PFSK-1 (cell line): Measurements from ENCODE around the gene IFI16.

Experiments used
- FOXP2 ChIP-seq: optimal IDR thresholded peaks from 2 replicates; pipeline ENCODE3; 2011; ENCODE audit warnings: borderline replicate concordance, control low read depth, inconsistent platforms; ENCODE audit not compliant: insufficient read depth; ENCODE audit errors: extremely low read length, extremely low read depth
- POLR2AphosphoS5 ChIP-seq: IDR thresholded peaks from 2 replicates; pipeline ENCODE4 v1.6.1; 2012; ENCODE audit warnings: low read depth, mild to moderate bottlenecking, control low read depth, low read length, moderate library complexity
- SIN3A ChIP-seq: IDR thresholded peaks from 2 replicates; pipeline ENCODE4 v1.6.1; 2012; ENCODE audit warnings: mild to moderate bottlenecking, low read length, moderate library complexity, borderline replicate concordance; ENCODE audit not compliant: insufficient read depth
- TAF1 ChIP-seq: IDR thresholded peaks from 2 replicates; pipeline ENCODE4 v1.6.1; 2012; ENCODE audit warnings: low read length, control low read depth, borderline replicate concordance; ENCODE audit not compliant: insufficient read depth
- TF ChIP-seq, protein P1 (sequence below), 2 experiments: IDR thresholded peaks; 2 replicates each; pipeline versions ENCODE4 v1.6.1 to v1.8.0; 2011 to 2012; ENCODE audit warnings: low read depth in 2 of 2, low read length in 2 of 2, control low read depth in 1 of 2, inconsistent platforms in 1 of 2, mild to moderate bottlenecking in 1 of 2, moderate library complexity in 1 of 2; ENCODE audit not compliant: insufficient read depth in 1 of 2

The IFI16 gene

DNA sequence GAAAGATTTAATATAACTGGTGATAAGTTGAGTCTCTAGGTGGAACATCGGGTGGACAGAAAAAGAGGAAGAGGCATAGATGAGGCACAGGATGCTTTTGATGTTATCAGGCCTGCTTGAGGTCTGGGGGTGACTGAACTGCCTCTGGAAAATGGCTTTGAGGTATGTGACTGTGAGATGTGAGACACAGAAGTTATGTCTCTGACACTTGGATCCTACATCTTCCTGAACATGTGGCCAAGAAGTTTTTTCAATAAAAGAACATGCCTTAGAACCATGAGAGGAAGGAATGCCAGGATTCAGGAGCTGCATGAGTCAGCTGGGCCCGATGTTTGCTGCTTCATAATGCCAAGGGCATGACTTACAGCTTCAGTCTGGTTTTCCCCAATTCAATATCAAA lies 78.3 kb downstream of the IFI16 start:
- no peak for TF ChIP-seq TAF1
- no peak for TF ChIP-seq FOXP2
- TF ChIP-seq POLR2AphosphoS5: no peak
- TF ChIP-seq SIN3A: no peak
- TF ChIP-seq, protein P1, sequence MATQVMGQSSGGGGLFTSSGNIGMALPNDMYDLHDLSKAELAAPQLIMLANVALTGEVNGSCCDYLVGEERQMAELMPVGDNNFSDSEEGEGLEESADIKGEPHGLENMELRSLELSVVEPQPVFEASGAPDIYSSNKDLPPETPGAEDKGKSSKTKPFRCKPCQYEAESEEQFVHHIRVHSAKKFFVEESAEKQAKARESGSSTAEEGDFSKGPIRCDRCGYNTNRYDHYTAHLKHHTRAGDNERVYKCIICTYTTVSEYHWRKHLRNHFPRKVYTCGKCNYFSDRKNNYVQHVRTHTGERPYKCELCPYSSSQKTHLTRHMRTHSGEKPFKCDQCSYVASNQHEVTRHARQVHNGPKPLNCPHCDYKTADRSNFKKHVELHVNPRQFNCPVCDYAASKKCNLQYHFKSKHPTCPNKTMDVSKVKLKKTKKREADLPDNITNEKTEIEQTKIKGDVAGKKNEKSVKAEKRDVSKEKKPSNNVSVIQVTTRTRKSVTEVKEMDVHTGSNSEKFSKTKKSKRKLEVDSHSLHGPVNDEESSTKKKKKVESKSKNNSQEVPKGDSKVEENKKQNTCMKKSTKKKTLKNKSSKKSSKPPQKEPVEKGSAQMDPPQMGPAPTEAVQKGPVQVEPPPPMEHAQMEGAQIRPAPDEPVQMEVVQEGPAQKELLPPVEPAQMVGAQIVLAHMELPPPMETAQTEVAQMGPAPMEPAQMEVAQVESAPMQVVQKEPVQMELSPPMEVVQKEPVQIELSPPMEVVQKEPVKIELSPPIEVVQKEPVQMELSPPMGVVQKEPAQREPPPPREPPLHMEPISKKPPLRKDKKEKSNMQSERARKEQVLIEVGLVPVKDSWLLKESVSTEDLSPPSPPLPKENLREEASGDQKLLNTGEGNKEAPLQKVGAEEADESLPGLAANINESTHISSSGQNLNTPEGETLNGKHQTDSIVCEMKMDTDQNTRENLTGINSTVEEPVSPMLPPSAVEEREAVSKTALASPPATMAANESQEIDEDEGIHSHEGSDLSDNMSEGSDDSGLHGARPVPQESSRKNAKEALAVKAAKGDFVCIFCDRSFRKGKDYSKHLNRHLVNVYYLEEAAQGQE (IDR thresholded peaks at IDR 0.05; ENCODE audit: insufficient read depth in 1 of 2, low read depth in 2 of 2, low read length in 2 of 2): no peak

DNA sequence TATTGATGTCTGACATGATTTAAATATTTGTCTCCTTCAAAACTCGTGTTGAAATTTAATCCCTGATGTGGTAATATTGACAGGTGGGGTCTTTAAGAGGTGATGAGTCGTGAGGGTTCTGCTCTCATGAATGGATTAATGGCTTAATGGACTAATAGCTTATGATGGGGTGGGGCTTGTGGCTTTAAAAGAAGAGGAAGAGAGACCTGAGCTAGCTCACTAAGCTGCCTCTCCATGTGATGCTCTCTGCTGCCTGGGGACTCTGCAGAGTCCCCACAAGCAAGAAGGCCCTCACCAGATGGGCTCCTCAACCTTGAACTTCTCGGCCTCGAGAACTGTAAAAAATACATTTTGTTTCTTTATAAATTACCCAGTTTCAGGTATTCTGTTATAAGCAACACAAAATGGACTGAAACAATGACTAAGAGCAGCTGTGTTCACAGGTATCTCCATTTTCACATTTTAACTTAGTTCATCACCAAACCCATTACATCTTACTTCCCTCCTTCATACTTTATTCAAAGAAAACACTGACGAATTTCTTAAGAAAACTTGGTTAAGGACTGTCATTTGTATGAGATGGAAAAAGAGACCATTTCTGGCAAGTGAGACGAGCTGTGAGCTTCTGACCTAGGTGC lies 79.0 kb downstream of the IFI16 start:
- TF ChIP-seq SIN3A: no peak
- TF ChIP-seq, protein P1 (IDR thresholded peaks at IDR 0.05; ENCODE audit: insufficient read depth in 1 of 2, low read depth in 2 of 2, low read length in 2 of 2): no peak
- no peak for TF ChIP-seq POLR2AphosphoS5
- TF ChIP-seq TAF1: no peak
- TF ChIP-seq FOXP2: no peak

DNA sequence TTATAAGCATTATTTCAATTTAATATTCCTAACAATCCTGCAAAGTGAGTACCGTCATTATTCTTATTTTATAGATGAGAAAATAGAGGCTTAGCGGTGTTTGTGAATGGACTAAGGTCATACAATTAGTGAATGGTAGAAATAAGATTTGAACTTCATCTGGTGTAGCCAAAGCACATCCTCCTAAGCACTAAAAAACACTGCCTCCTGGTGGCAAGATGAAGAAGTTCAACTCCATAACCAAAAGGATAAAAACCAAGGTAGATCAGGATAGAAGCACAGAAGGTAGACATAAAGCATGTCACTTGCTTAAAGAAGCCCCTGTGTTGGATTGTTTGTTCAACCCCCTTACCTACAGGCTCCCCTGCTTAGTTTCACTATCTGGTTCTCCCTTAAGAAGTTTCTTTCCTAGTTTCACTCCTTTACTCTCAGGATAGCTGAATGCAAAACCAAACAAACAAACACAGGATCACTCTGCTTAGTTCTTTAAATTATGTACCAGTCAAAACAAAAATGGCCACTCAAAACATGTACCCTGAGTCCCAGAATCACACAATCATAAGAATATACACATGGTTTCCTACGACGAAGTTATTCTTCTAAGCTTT lies 79.6 kb downstream of the IFI16 start:
- no peak for TF ChIP-seq TAF1
- TF ChIP-seq POLR2AphosphoS5: no peak
- no peak for TF ChIP-seq FOXP2
- TF ChIP-seq, protein P1 (IDR thresholded peaks at IDR 0.05; ENCODE audit: insufficient read depth in 1 of 2, low read depth in 2 of 2, low read length in 2 of 2): no peak
- TF ChIP-seq SIN3A: no peak

DNA sequence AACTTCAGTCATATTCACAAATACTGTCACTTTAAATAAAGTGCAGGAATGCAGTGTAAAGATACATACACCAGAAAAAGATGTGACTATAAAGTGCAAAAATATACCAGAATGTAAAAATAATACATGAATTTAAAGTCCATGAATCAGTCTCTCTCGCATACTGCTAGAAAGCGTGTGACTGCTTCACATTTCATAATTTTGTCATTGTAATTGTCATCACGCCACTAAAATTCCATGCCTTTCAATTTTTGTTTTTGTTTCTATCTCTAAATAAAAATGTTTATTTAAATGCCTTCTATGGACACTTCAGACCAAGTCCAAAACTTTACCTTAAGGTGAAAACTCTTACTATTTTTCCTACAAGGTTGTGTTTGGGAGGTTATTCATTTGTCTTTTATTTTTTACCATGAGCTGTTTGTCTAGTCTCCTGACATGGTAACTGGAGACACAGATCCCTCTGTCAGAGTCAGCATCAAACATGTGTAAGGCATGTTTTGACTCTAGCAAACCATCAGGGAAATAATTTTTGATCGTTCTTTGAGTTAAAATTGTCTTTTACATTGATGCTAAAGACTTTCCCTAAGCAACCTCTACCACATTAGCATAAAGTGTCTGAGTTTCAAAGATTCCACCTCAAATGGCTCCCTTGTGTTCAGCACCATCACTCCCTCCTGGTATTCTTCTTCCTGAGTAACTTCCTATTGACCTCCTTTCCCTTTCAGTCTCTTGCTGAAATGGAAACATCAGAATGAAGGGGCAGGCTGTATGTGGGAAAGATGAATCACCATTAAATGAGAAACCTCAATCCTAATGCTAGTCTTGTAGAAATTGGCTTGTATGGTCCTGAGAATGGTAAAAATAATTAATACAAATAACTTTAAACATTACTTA lies 80.8 kb downstream of the IFI16 start:
- TF ChIP-seq, protein P1 (IDR thresholded peaks at IDR 0.05; ENCODE audit: insufficient read depth in 1 of 2, low read depth in 2 of 2, low read length in 2 of 2): no peak
- TF ChIP-seq POLR2AphosphoS5 (no peak), FOXP2 (no peak), SIN3A (no peak)
